HEK293T (cell line): Measurements from ENCODE around the gene ROR1.

Experiments
- CTCF ChIA-PET: fragments of 350-600 bp; formaldehyde crosslinking; extraction: SDS; loops from one replicate; lab custom pipeline; 2021; ENCODE audit warnings: antibody characterized with exemption, inconsistent platforms; lab: Yijun Ruan, JAX
- POLR2A ChIA-PET: fragments of 350-600 bp; formaldehyde crosslinking; extraction: SDS; loops from one replicate; lab custom pipeline; 2020; ENCODE audit warnings: antibody characterized with exemption, inconsistent platforms; lab: Yijun Ruan, JAX
- DNase-seq: peaks from one replicate; pipeline ENCODE4 v3.0.0; 2012; ENCODE audit warnings: mixed read lengths; ENCODE audit errors: extremely low spot score
- ARNT ChIP-seq: fragments of 450-650 bp; IDR thresholded peaks from 2 replicates; pipeline ENCODE4 v1.6.1; 2017; ENCODE audit warnings: mild to moderate bottlenecking
- BHLHE40 ChIP-seq: fragments of 450-650 bp; IDR thresholded peaks from 2 replicates; pipeline ENCODE4 v1.6.1; 2016; ENCODE audit warnings: mild to moderate bottlenecking, moderate library complexity, borderline replicate concordance
- CTBP1 ChIP-seq: fragments of 450-650 bp; IDR thresholded peaks from 2 replicates; pipeline ENCODE4 v1.6.1; 2016; ENCODE audit warnings: borderline replicate concordance
- ELF4 ChIP-seq: fragments of 450-650 bp; IDR thresholded peaks from 2 replicates; pipeline ENCODE4 v1.6.1; 2017; ENCODE audit warnings: antibody characterized with exemption
- FOXA1 ChIP-seq: fragments of 450-650 bp; IDR thresholded peaks from 2 replicates; pipeline ENCODE4 v1.6.1; 2016; ENCODE audit warnings: mild to moderate bottlenecking
- FOXK2 ChIP-seq: fragments of 450-650 bp; IDR thresholded peaks from 2 replicates; pipeline ENCODE4 v1.6.1; 2016; ENCODE audit warnings: mild to moderate bottlenecking
- FOXM1 ChIP-seq: fragments of 450-650 bp; IDR thresholded peaks from 2 replicates; pipeline ENCODE4 v1.6.1; 2017; ENCODE audit warnings: mild to moderate bottlenecking, borderline replicate concordance
- HDGF ChIP-seq: fragments of 450-650 bp; IDR thresholded peaks from 2 replicates; pipeline ENCODE4 v1.6.1; 2017; ENCODE audit warnings: antibody characterized with exemption, borderline replicate concordance
- L3MBTL2 ChIP-seq: fragments of 450-650 bp; conservative IDR thresholded peaks from 2 replicates; pipeline ENCODE4 v1.6.1; 2016; ENCODE audit warnings: mild to moderate bottlenecking
- LEF1 ChIP-seq: fragments of 450-650 bp; IDR thresholded peaks from 2 replicates; pipeline ENCODE4 v1.6.1; 2017; ENCODE audit warnings: mild to moderate bottlenecking, borderline replicate concordance
- NFRKB ChIP-seq: fragments of 450-650 bp; IDR thresholded peaks from 2 replicates; pipeline ENCODE4 v1.6.1; 2016; ENCODE audit warnings: mild to moderate bottlenecking, moderate library complexity
- PKNOX1 ChIP-seq: fragments of 450-650 bp; IDR thresholded peaks from 2 replicates; pipeline ENCODE4 v1.6.1; 2016
- SP1 ChIP-seq: fragments of 450-650 bp; IDR thresholded peaks from 2 replicates; pipeline ENCODE4 v1.6.1; 2017
- SUZ12 ChIP-seq: fragments of 450-650 bp; IDR thresholded peaks from 2 replicates; pipeline ENCODE4 v1.6.1; 2016; ENCODE audit warnings: mild to moderate bottlenecking
- TARDBP ChIP-seq: fragments of 450-650 bp; IDR thresholded peaks from 2 replicates; pipeline ENCODE4 v1.6.1; 2016
- ZNF384 ChIP-seq: fragments of 450-650 bp; IDR thresholded peaks from 2 replicates; pipeline ENCODE4 v1.6.1; 2016

The ROR1 gene

GRCh38 chr1:63988941-63989340 is 215.1 kb downstream of the ROR1 start:
- TF ChIP-seq LEF1 (no peak), FOXA1 (no peak), L3MBTL2 (no peak), NFRKB (no peak), FOXM1 (no peak), CTBP1 (no peak), ELF4 (no peak), ZNF384 (no peak), HDGF (no peak), BHLHE40 (no peak), FOXK2 (no peak), TARDBP (no peak), ARNT (no peak), SUZ12 (no peak), PKNOX1 (no peak), SP1 (no peak)
- ChIA-PET POLR2A (no interaction called here), CTCF (no interaction called here)
- no peak for DNase-seq

GRCh38 chr1:63991685-63992084 is 217.9 kb downstream of the ROR1 start:
- DNase-seq: no peak
- ChIA-PET POLR2A (no interaction called here), CTCF (interaction anchor here (0.6 kb wide), 1 partner anchor 147 kb away, joined by 3 read pairs; no protein-coding TSS in a partner anchor)
- TF ChIP-seq ARNT (no peak), NFRKB (no peak), BHLHE40 (no peak), ZNF384 (no peak), TARDBP (no peak), ELF4 (no peak), SUZ12 (no peak), FOXK2 (no peak), FOXM1 (no peak), FOXA1 (no peak), HDGF (no peak)

GRCh38 chr1:64000021-64000420 is 226.2 kb downstream of the ROR1 start:
- peak; percentile 26 for DNase-seq
- POLR2A ChIA-PET: no interaction called here
- TF ChIP-seq ZNF384: peak; percentile 71
- TF ChIP-seq FOXA1: no peak
- CTCF ChIA-PET: interaction anchor here (0.6 kb wide), 1 partner anchor 136 kb away, joined by 3 read pairs; no protein-coding TSS in a partner anchor

GRCh38 chr1:64001038-64001437 is 227.2 kb downstream of the ROR1 start:
- no peak for DNase-seq
- CTCF ChIA-PET: no interaction called here
- POLR2A ChIA-PET: no interaction called here
- TF ChIP-seq ARNT (no peak), TARDBP (no peak), CTBP1 (no peak), SP1 (no peak)

- ChIA-PET CTCF (no interaction called here), POLR2A (no interaction called here)
- DNase-seq: no peak
- TF ChIP-seq ELF4 (no peak), NFRKB (no peak), FOXA1 (no peak), CTBP1 (no peak), SP1 (no peak), FOXM1 (no peak), FOXK2 (no peak), PKNOX1 (no peak), LEF1 (no peak), ZNF384 (no peak), L3MBTL2 (no peak), ARNT (no peak), TARDBP (no peak), BHLHE40 (no peak), SUZ12 (no peak)
Measured at GRCh38 chr1:64004451-64005025, 230.7 kb downstream of the ROR1 start.

GRCh38 chr1:64005801-64006200 is 232.0 kb downstream of the ROR1 start:
- POLR2A ChIA-PET: no interaction called here
- no peak for TF ChIP-seq L3MBTL2
- TF ChIP-seq TARDBP: no peak
- TF ChIP-seq BHLHE40: no peak
- no peak for TF ChIP-seq FOXK2
- TF ChIP-seq HDGF: no peak
- no peak for TF ChIP-seq SP1
- no peak for TF ChIP-seq ZNF384
- TF ChIP-seq LEF1: no peak
- TF ChIP-seq FOXM1: no peak
- TF ChIP-seq NFRKB: no peak
- no peak for TF ChIP-seq FOXA1
- TF ChIP-seq ARNT: no peak
- no peak for TF ChIP-seq CTBP1
- CTCF ChIA-PET: interaction anchor here (0.7 kb wide), 1 partner anchor 9 kb away, joined by 3 read pairs; no protein-coding TSS in a partner anchor
- no peak for DNase-seq

GRCh38 chr1:64006276-64007051 is 232.6 kb downstream of the ROR1 start:
- CTCF ChIA-PET: interaction anchor here (0.5 to 0.7 kb wide), 2 partner anchors 8 to 12 kb away, joined by 3 read pairs; no protein-coding TSS in a partner anchor
- TF ChIP-seq NFRKB (no peak), CTBP1 (no peak), BHLHE40 (no peak), TARDBP (no peak), LEF1 (no peak), HDGF (no peak)
- POLR2A ChIA-PET: no interaction called here
- no peak for DNase-seq
